Trophoblast cell (in vitro differentiated cells and primary cell): ENCODE results near the gene ENPP6.
"Not testable (repeated sequence)": the region's sequence is repeated elsewhere in the genome, so short reads cannot be mapped to it uniquely, and the experiment has no call there.

Experiments used
- DNase-seq, 2 donors: peaks; one replicate each; pipeline ENCODE4 v3.0.0-alpha.2; 2016
- H2AFZ ChIP-seq: 2 replicates; pipeline ENCODE4 v1.6.1; 2013; ENCODE audit warnings: low read length, moderate library complexity, mild to moderate bottlenecking; ENCODE audit not compliant: insufficient read depth, poor library complexity
- H2AK5ac ChIP-seq: 2 replicates; pipeline ENCODE4 v1.6.1; 2013; ENCODE audit warnings: mild to moderate bottlenecking, low read length
- H2BK120ac ChIP-seq: 2 replicates; pipeline ENCODE4 v1.6.1; 2013; ENCODE audit warnings: low read length, mild to moderate bottlenecking, moderate library complexity; ENCODE audit not compliant: insufficient read depth, poor library complexity
- H2BK12ac ChIP-seq: 2 replicates; pipeline ENCODE4 v1.6.1; 2013; ENCODE audit warnings: mild to moderate bottlenecking, low read length, moderate library complexity
- H2BK5ac ChIP-seq: 2 replicates; pipeline ENCODE4 v1.6.1; 2013; ENCODE audit warnings: low read length, low read depth, moderate library complexity, mild to moderate bottlenecking; ENCODE audit not compliant: poor library complexity
- H3K14ac ChIP-seq: 2 replicates; pipeline ENCODE4 v1.6.1; 2013; ENCODE audit warnings: mild to moderate bottlenecking, low read length
- H3K18ac ChIP-seq: 2 replicates; pipeline ENCODE4 v1.6.1; 2013; ENCODE audit warnings: mild to moderate bottlenecking, low read length
- H3K23ac ChIP-seq: 2 replicates; pipeline ENCODE4 v1.6.1; 2013; ENCODE audit warnings: low read length
- H3K27ac ChIP-seq: 2 replicates; pipeline ENCODE4 v1.5.1; 2013; ENCODE audit warnings: low read depth, mild to moderate bottlenecking, inconsistent platforms, low read length, moderate library complexity
- H3K27me3 ChIP-seq: 2 replicates; pipeline ENCODE4 v1.6.1; 2013; ENCODE audit warnings: inconsistent platforms, mild to moderate bottlenecking, low read length, moderate library complexity; ENCODE audit not compliant: insufficient read depth
- H3K36me3 ChIP-seq, 2 experiments: 1 replicate in 1 of 2; 2 replicates in 1 of 2; pipeline ENCODE4 v1.6.1; 2013; ENCODE audit warnings: low read length in 2 of 2, mild to moderate bottlenecking in 2 of 2, moderate library complexity in 1 of 2; ENCODE audit not compliant: insufficient read depth in 2 of 2, control insufficient read depth in 1 of 2
- H3K4ac ChIP-seq: 2 replicates; pipeline ENCODE4 v1.6.1; 2013; ENCODE audit warnings: low read depth, mild to moderate bottlenecking, low read length, moderate library complexity
- H3K4me1 ChIP-seq, 2 experiments: 1 replicate in 1 of 2; 2 replicates in 1 of 2; pipeline ENCODE4 v1.6.1; 2013; ENCODE audit warnings: low read length in 2 of 2, mild to moderate bottlenecking in 2 of 2, moderate library complexity in 1 of 2; ENCODE audit not compliant: insufficient read depth in 2 of 2, control insufficient read depth in 1 of 2
- H3K4me2 ChIP-seq: 2 replicates; pipeline ENCODE4 v1.6.1; 2013; ENCODE audit warnings: inconsistent platforms, mild to moderate bottlenecking, low read length, moderate library complexity
- H3K4me3 ChIP-seq: 2 replicates; pipeline ENCODE4 v1.5.1; 2013; ENCODE audit warnings: mild to moderate bottlenecking, low read depth, low read length, inconsistent platforms
- H3K79me1 ChIP-seq: one replicate; pipeline ENCODE4 v1.6.1; 2013; ENCODE audit warnings: low read length
- H3K79me2 ChIP-seq: 2 replicates; pipeline ENCODE4 v1.6.1; 2013; ENCODE audit warnings: low read length, mild to moderate bottlenecking; ENCODE audit not compliant: control insufficient read depth, insufficient read depth, poor library complexity
- H3K9ac ChIP-seq: 2 replicates; pipeline ENCODE4 v1.6.1; 2013; ENCODE audit warnings: mild to moderate bottlenecking, low read length
- H3K9me3 ChIP-seq: 2 replicates; pipeline ENCODE4 v1.6.1; 2013; ENCODE audit warnings: low read depth, mild to moderate bottlenecking, control low read depth, inconsistent platforms, low read length; ENCODE audit not compliant: insufficient read depth
- H4K12ac ChIP-seq: 2 replicates; pipeline ENCODE4 v1.6.1; 2013; ENCODE audit warnings: low read depth, mild to moderate bottlenecking, low read length, moderate library complexity
- H4K8ac ChIP-seq: 2 replicates; pipeline ENCODE4 v1.6.1; 2013; ENCODE audit warnings: low read depth, mild to moderate bottlenecking, low read length, moderate library complexity
- H4K91ac ChIP-seq: one replicate; pipeline ENCODE4 v1.6.1; 2013; ENCODE audit warnings: low read depth, mild to moderate bottlenecking, low read length, moderate library complexity
- WGBS: extraction: QIAGEN DNeasy Blood & Tissue Kit; methylation state at CpG from one replicate; pipeline ENCODE4 v1.1.7; 2013; ENCODE audit warnings: missing lambda C conversion rate; ENCODE audit not compliant: insufficient read length, insufficient coverage; ENCODE audit errors: extremely low coverage; 5-methylcytosine and 5-hydroxymethylcytosine counted together

ENPP6 gene

GRCh38 chr4:184214931-184215330 is 2.7 kb downstream of the ENPP6 start:
- no peak overlapping the region for H3K4me3 ChIP-seq
- no peak overlapping the region for H2BK12ac ChIP-seq
- no peak overlapping the region for H3K27ac ChIP-seq
- no peak overlapping the region for H3K4ac ChIP-seq
- no peaks in the 10 kb centered on the region for H3K79me2 ChIP-seq
- no peak overlapping the region for H3K23ac ChIP-seq
- H2AFZ ChIP-seq, result no peak overlapping the region
- H3K9ac ChIP-seq, result no peak overlapping the region
- H3K27me3 ChIP-seq, result no peaks in the 10 kb centered on the region
- no peak overlapping the region for H2BK5ac ChIP-seq
- H4K12ac ChIP-seq, result no peak overlapping the region
- no peak overlapping the region for H4K91ac ChIP-seq
- WGBS, result no CpG with 5 or more reads among the region's 5 CpGs
- no peak overlapping the region for H3K14ac ChIP-seq
- H3K18ac ChIP-seq, result no peak overlapping the region
- no peak overlapping the region for H2BK120ac ChIP-seq
- peaks cover 3 to 5% of the 10 kb centered on the region in 2 experiments for H3K4me1 ChIP-seq
- H3K79me1 ChIP-seq, result no peaks in the 10 kb centered on the region
- H3K4me2 ChIP-seq, result no peak overlapping the region
- H4K8ac ChIP-seq, result no peak overlapping the region
- H3K36me3 ChIP-seq, result no peaks in the 10 kb centered on the region
- no peak overlapping the region for H2AK5ac ChIP-seq
- H3K9me3 ChIP-seq, result no peaks in the 10 kb centered on the region
- peak in 1 of 2 donors; percentile 12 for DNase-seq

GRCh38 chr4:184207734-184208607 is 9.7 kb downstream of the ENPP6 start:
- not testable (repeated sequence) for H3K4me1 ChIP-seq, DNase-seq, H3K9ac ChIP-seq, H4K91ac ChIP-seq, H3K4ac ChIP-seq, H4K12ac ChIP-seq, H3K23ac ChIP-seq, H3K4me3 ChIP-seq, H3K18ac ChIP-seq, H4K8ac ChIP-seq, H2AK5ac ChIP-seq, H2BK12ac ChIP-seq, H3K4me2 ChIP-seq, H2BK120ac ChIP-seq, H3K27ac ChIP-seq, H3K9me3 ChIP-seq, H3K14ac ChIP-seq, H3K79me1 ChIP-seq, H3K79me2 ChIP-seq, H2AFZ ChIP-seq, H2BK5ac ChIP-seq, H3K36me3 ChIP-seq, H3K27me3 ChIP-seq
- whole genome bisulfite sequencing, result no CpG with 5 or more reads among the region's 33 CpGs

GRCh38 chr4:184205243-184205642 is 12.4 kb downstream of the ENPP6 start:
- H3K27me3 ChIP-seq, result no peaks in the 10 kb centered on the region
- H2AK5ac ChIP-seq, result no peak overlapping the region
- no peak overlapping the region for H2BK5ac ChIP-seq
- peaks cover 4% of the 10 kb centered on the region for H3K9me3 ChIP-seq
- no peak overlapping the region for H3K14ac ChIP-seq
- H2BK120ac ChIP-seq, result no peak overlapping the region
- H4K12ac ChIP-seq, result no peak overlapping the region
- H3K4ac ChIP-seq, result no peak overlapping the region
- no peak overlapping the region for H2AFZ ChIP-seq
- H3K79me2 ChIP-seq, result no peaks in the 10 kb centered on the region
- no peak overlapping the region for H3K4me3 ChIP-seq
- peaks cover 3 to 12% of the 10 kb centered on the region in 2 experiments for H3K4me1 ChIP-seq
- no peak for DNase-seq
- H3K9ac ChIP-seq, result no peak overlapping the region
- H4K8ac ChIP-seq, result no peak overlapping the region
- WGBS, result 100% methylated on average over 1 of the region's 14 CpGs
- H3K18ac ChIP-seq, result no peak overlapping the region
- no peaks in the 10 kb centered on the region for H3K36me3 ChIP-seq
- no peak overlapping the region for H3K23ac ChIP-seq
- no peak overlapping the region for H3K4me2 ChIP-seq
- no peak overlapping the region for H2BK12ac ChIP-seq
- no peak overlapping the region for H3K27ac ChIP-seq
- H4K91ac ChIP-seq, result no peak overlapping the region
- H3K79me1 ChIP-seq, result no peaks in the 10 kb centered on the region

- no peak overlapping the region for H3K23ac ChIP-seq
- H2AFZ ChIP-seq, result no peak overlapping the region
- H3K14ac ChIP-seq, result no peak overlapping the region
- no peak overlapping the region for H2AK5ac ChIP-seq
- H4K91ac ChIP-seq, result no peak overlapping the region
- DNase-seq, result no peak
- no peak overlapping the region for H3K4ac ChIP-seq
- no peak overlapping the region for H2BK120ac ChIP-seq
- no peak overlapping the region for H3K9ac ChIP-seq
- H3K4me2 ChIP-seq, result no peak overlapping the region
- H4K8ac ChIP-seq, result no peak overlapping the region
- no peaks in the 10 kb centered on the region for H3K79me2 ChIP-seq
- no peak overlapping the region for H3K18ac ChIP-seq
- no peak overlapping the region for H2BK5ac ChIP-seq
- WGBS, result no CpG with 5 or more reads among the region's 6 CpGs
- no peaks in the 10 kb centered on the region for H3K36me3 ChIP-seq
- no peaks in the 10 kb centered on the region for H3K27me3 ChIP-seq
- no peak overlapping the region for H2BK12ac ChIP-seq
- peaks cover 4% of the 10 kb centered on the region for H3K9me3 ChIP-seq
- H4K12ac ChIP-seq, result no peak overlapping the region
- peaks cover 3 to 12% of the 10 kb centered on the region in 2 experiments for H3K4me1 ChIP-seq
- H3K79me1 ChIP-seq, result no peaks in the 10 kb centered on the region
- H3K4me3 ChIP-seq, result no peak overlapping the region
- H3K27ac ChIP-seq, result no peak overlapping the region
Measured at GRCh38 chr4:184203300-184203699, 14.4 kb downstream of the ENPP6 start.
